HG03558 (cell line): ENCODE measurements around the gene PNMA1.

Experiments
- ATAC-seq: cut with Tn5 transposase; IDR thresholded peaks from one replicate; pipeline ENCODE4 v1.9.1; 2021; ENCODE audit warnings: moderate number of reproducible peaks; ENCODE audit not compliant: unreplicated experiment; ENCODE audit errors: extremely low read depth

PNMA1 gene

GRCh38 chr14:73751157-73751691 is 37.0 kb upstream of the PNMA1 start:
- no peak for ATAC-seq

GRCh38 chr14:73750531-73750901 is 36.3 kb upstream of the PNMA1 start:
- ATAC-seq = no peak

GRCh38 chr14:73749706-73750530 is 35.7 kb upstream of the PNMA1 start:
- no peak for ATAC-seq

GRCh38 chr14:73748858-73749357 is 34.7 kb upstream of the PNMA1 start:
- no peak for ATAC-seq

- ATAC-seq = no peak
Measured at GRCh38 chr14:73747379-73748211, 33.4 kb upstream of the PNMA1 start.

GRCh38 chr14:73746520-73747378 is 32.6 kb upstream of the PNMA1 start:
- ATAC-seq = no peak

- ATAC-seq = no peak
Measured at GRCh38 chr14:73745571-73746519, 31.7 kb upstream of the PNMA1 start.

GRCh38 chr14:73744874-73745529 is 30.8 kb upstream of the PNMA1 start:
- no peak for ATAC-seq

- ATAC-seq = no peak
Measured at GRCh38 chr14:73744175-73744867, 30.1 kb upstream of the PNMA1 start.

GRCh38 chr14:73743431-73743931 is 29.3 kb upstream of the PNMA1 start:
- no peak for ATAC-seq

GRCh38 chr14:73742520-73743238 is 28.5 kb upstream of the PNMA1 start:
- ATAC-seq = no peak

GRCh38 chr14:73741876-73742519 is 27.8 kb upstream of the PNMA1 start:
- ATAC-seq = no peak

GRCh38 chr14:73741386-73741875 is 27.2 kb upstream of the PNMA1 start:
- no peak for ATAC-seq

- ATAC-seq = no peak
Measured at GRCh38 chr14:73740618-73741326, 26.6 kb upstream of the PNMA1 start.

GRCh38 chr14:73739899-73740617 is 25.9 kb upstream of the PNMA1 start:
- ATAC-seq = no peak
